ENCODE measurements around the gene LGALS3BP.

GRCh38 chr17:78985395-78985794, 5.7 kb upstream of the LGALS3BP start:
- TF ChIP-seq CTCF (IDR thresholded peaks at IDR 0.05) (no peak), POLR2A (IDR thresholded peaks at IDR 0.05) (no peak)
